HL-60 (cell line): ENCODE data around the gene AFF2.

Experiments
- CTCF ChIP-seq: IDR thresholded peaks from one replicate; pipeline ENCODE4 v1.5.1; 2011; ENCODE audit warnings: low read length, control low read depth, inconsistent platforms; ENCODE audit not compliant: insufficient read depth
- GABPA ChIP-seq: IDR thresholded peaks from 2 replicates; pipeline ENCODE4 v1.6.1; 2012; ENCODE audit warnings: low read depth
- POLR2AphosphoS5 ChIP-seq: IDR thresholded peaks from 2 replicates; pipeline ENCODE4 v1.6.1; 2012; ENCODE audit warnings: low read depth
- REST ChIP-seq: IDR thresholded peaks from 2 replicates; pipeline ENCODE4 v1.6.1; 2012; ENCODE audit warnings: low read depth; ENCODE audit not compliant: insufficient replicate concordance

GRCh38 chrX:148878371-148878770, 378.0 kb downstream of the AFF2 start:
- no peak for TF ChIP-seq CTCF
- TF ChIP-seq POLR2AphosphoS5: no peak
- no peak for TF ChIP-seq GABPA
- no peak for TF ChIP-seq REST
